Measurements from ENCODE around the gene STRN. TPM values are rescaled to one million over a fixed set of nuclear protein-coding genes. Genes with fewer than 3 reads are reported as not detected.
"Not testable (repeated sequence)": the region's sequence is repeated elsewhere in the genome, so short reads cannot be mapped to it uniquely, and the experiment has no call there.

STRN gene
- total RNA-seq, 1 donor from 2014 or later = 28.8 TPM

GRCh38 chr2:36849265-36849664 lies 117.1 kb downstream of the STRN start:
- H3K27me3 Mint-ChIP-seq (ENCODE audit: insufficient read depth) = no peaks in the 10 kb centered on the region
- no peak overlapping the region for H3K27ac Mint-ChIP-seq
- no peaks in the 10 kb centered on the region for H3K4me1 Mint-ChIP-seq (ENCODE audit: low read depth)
- intact Hi-C loops (cut with micrococcal nuclease) = no loop called here
- no peaks in the 10 kb centered on the region for H3K9me3 Mint-ChIP-seq
- no peak overlapping the region for H3K4me3 Mint-ChIP-seq
- H3K36me3 Mint-ChIP-seq (ENCODE audit: low read depth) = peaks cover 18% of the 10 kb centered on the region
- DNase-seq (ENCODE audit: low spot score) = no peak

DNA sequence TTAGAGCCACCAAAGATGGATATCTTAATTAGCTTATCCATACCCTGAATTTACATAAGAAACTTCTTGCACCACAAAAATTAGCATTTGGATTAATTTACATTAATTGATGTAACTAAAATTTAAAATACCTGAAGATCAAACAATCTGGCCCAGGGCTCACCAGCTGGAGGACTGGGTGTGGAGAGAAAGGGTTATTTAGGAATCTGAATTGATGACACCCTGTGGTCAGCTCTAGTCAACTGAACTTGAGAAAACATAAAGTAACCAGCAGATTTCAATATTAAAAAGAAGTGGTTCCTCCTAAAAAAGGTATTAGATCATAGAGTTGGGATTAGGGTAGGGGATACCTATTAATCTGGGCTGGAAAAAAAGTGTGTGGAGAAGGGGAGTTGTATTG lies 122.5 kb downstream of the STRN start:
- Mint-ChIP-seq H3K27ac (no peak overlapping the region), H3K27me3 (ENCODE audit: insufficient read depth) (no peaks in the 10 kb centered on the region)
- DNase-seq (ENCODE audit: low spot score) = no peak

GRCh38 chr2:36839976-36840617 lies 126.2 kb downstream of the STRN start:
- DNase-seq (ENCODE audit: low spot score) = no peak
- Mint-ChIP-seq H3K27me3 (ENCODE audit: insufficient read depth) (no peaks in the 10 kb centered on the region), H3K4me3 (no peak overlapping the region), H3K36me3 (ENCODE audit: low read depth) (peaks cover 6% of the 10 kb centered on the region), H3K27ac (no peak overlapping the region), H3K4me1 (ENCODE audit: low read depth) (peaks cover 6% of the 10 kb centered on the region), H3K9me3 (no peaks in the 10 kb centered on the region)
- intact Hi-C loops (cut with micrococcal nuclease) = no loop called here

More for the DNA sequence above, 122.5 kb downstream of the STRN start:
- Mint-ChIP-seq H3K36me3 (ENCODE audit: low read depth) (peaks cover 11% of the 10 kb centered on the region), H3K4me1 (ENCODE audit: low read depth) (no peaks in the 10 kb centered on the region), H3K4me3 (no peak overlapping the region), H3K9me3 (no peaks in the 10 kb centered on the region)
- intact Hi-C loops (cut with micrococcal nuclease) = no loop called here

DNA sequence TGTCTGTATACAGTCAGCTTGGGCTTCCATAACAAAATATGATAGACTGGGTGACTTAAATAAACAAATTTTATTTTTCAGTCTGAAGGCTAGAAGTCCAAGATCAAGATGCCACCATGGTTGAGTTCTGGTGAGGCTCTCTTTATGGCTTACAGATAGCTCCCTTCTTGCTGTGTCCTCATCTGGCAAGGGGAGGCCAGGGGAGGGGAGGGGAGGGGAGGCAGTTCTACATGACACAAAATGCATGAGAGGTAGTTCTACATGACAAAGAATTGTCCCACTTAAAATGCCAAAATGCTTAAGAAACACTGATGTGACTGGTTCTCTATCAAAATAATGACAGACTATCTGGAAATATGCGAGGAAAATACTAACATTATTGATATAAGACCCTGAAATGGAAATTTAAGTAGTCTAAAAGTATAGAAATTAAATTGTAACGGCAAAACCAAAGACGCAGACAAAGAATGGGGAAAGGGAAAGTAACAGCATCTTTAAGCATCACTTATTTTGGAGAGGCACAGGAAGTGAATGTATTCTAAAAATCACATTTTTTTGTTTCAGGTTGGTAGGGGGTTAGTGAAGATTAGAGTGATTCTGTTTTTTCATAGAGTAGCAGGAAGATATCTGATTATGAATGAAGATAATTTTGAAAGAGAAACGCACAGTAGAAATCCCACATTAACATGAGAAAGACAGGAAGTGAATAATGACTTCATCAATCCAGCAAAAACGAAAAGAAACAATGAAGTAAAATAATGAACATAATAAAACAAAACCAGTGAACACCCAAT lies 131.4 kb downstream of the STRN start:
- peaks cover 2% of the 10 kb centered on the region for H3K27me3 Mint-ChIP-seq (ENCODE audit: insufficient read depth)
- no peaks in the 10 kb centered on the region for H3K36me3 Mint-ChIP-seq (ENCODE audit: low read depth)
- H3K27ac Mint-ChIP-seq = no peak overlapping the region
- H3K9me3 Mint-ChIP-seq = no peaks in the 10 kb centered on the region
- DNase-seq (ENCODE audit: low spot score) = no peak
- H3K4me1 Mint-ChIP-seq (ENCODE audit: low read depth) = peaks cover 10% of the 10 kb centered on the region
- no peak overlapping the region for H3K4me3 Mint-ChIP-seq
- intact Hi-C loops (cut with micrococcal nuclease) = no loop called here

- no peak overlapping the region for H3K27ac Mint-ChIP-seq
Observed at GRCh38 chr2:36834203-36834602, 132.1 kb downstream of the STRN start.

DNA sequence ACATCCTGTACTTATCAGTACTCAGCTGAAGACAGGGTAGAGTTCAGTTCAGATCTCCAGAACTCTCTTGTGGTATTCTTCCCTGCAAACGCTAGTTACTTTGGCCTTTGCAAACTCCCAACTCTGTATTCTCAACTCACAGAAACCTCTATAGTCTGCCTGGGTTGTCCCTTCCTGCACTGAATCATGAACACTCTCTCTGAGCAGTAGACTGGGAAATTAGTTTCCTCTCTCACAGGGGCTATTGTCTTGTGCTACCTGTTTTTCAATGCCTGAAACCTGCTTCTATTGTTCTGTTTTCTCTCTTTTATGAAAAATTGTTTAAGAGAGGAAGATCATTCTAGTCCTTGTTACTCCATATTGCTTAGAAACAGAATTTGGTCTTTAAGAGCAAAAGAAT lies 135.2 kb downstream of the STRN start:
- DNase-seq (ENCODE audit: low spot score) = no peak
- Mint-ChIP-seq H3K9me3 (no peaks in the 10 kb centered on the region), H3K4me3 (no peak overlapping the region), H3K27me3 (ENCODE audit: insufficient read depth) (peaks cover 9% of the 10 kb centered on the region), H3K36me3 (ENCODE audit: low read depth) (no peaks in the 10 kb centered on the region), H3K27ac (no peak overlapping the region), H3K4me1 (ENCODE audit: low read depth) (peaks cover 10% of the 10 kb centered on the region)
- intact Hi-C loops (cut with micrococcal nuclease) = no loop called here

More at GRCh38 chr2:36834203-36834602, 132.1 kb downstream of the STRN start:
- H3K36me3 Mint-ChIP-seq (ENCODE audit: low read depth) = no peaks in the 10 kb centered on the region
- H3K4me1 Mint-ChIP-seq (ENCODE audit: low read depth) = peaks cover 10% of the 10 kb centered on the region
- no peak for DNase-seq (ENCODE audit: low spot score)
- H3K9me3 Mint-ChIP-seq = no peaks in the 10 kb centered on the region
- intact Hi-C loops (cut with micrococcal nuclease) = no loop called here
- no peak overlapping the region for H3K4me3 Mint-ChIP-seq
- H3K27me3 Mint-ChIP-seq (ENCODE audit: insufficient read depth) = peaks cover 2% of the 10 kb centered on the region

GRCh38 chr2:36824683-36825082 lies 141.7 kb downstream of the STRN start:
- DNase-seq (ENCODE audit: low spot score); H3K27me3 Mint-ChIP-seq (ENCODE audit: insufficient read depth); H3K4me1 Mint-ChIP-seq (ENCODE audit: low read depth); H3K9me3 Mint-ChIP-seq; H3K36me3 Mint-ChIP-seq (ENCODE audit: low read depth); H3K27ac Mint-ChIP-seq; intact Hi-C loops (cut with micrococcal nuclease); H3K4me3 Mint-ChIP-seq: not testable (repeated sequence)

DNA sequence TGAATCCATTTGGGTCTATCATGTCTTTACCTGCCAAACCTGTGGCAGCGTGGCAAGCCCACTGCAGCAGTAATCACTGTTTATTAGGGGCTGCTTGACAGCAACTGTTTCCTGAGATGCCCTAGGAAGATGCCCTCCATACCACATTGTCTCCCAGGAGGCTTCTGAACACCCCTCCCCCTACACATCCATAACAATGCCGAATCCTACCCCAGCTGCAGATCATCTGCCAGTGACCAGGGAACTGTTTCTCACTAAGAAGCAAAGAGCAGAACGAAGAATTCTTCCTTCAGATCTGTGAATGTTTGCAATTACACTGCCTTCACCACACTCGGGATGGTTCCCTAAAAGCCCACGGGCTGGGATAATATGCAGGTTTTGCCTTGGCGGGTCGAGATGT lies 142.1 kb downstream of the STRN start:
- DNase-seq (ENCODE audit: low spot score) = no peak
- Mint-ChIP-seq H3K36me3 (ENCODE audit: low read depth) (no peaks in the 10 kb centered on the region), H3K27me3 (ENCODE audit: insufficient read depth) (peaks cover 10% of the 10 kb centered on the region), H3K9me3 (no peaks in the 10 kb centered on the region), H3K27ac (no peak overlapping the region), H3K4me1 (ENCODE audit: low read depth) (no peaks in the 10 kb centered on the region), H3K4me3 (no peak overlapping the region)
- intact Hi-C loops (cut with micrococcal nuclease) = no loop called here

GRCh38 chr2:36823862-36824261 lies 142.5 kb downstream of the STRN start:
- Mint-ChIP-seq H3K36me3 (ENCODE audit: low read depth) (no peaks in the 10 kb centered on the region), H3K4me1 (ENCODE audit: low read depth) (no peaks in the 10 kb centered on the region), H3K27ac (no peak overlapping the region)

GRCh38 chr2:36820942-36821605 lies 145.3 kb downstream of the STRN start:
- H3K27me3 Mint-ChIP-seq (ENCODE audit: insufficient read depth) = peaks cover 2% of the 10 kb centered on the region
- no peak for DNase-seq (ENCODE audit: low spot score)
- no peaks in the 10 kb centered on the region for H3K4me1 Mint-ChIP-seq (ENCODE audit: low read depth)
- no peaks in the 10 kb centered on the region for H3K9me3 Mint-ChIP-seq
- H3K36me3 Mint-ChIP-seq (ENCODE audit: low read depth) = no peaks in the 10 kb centered on the region
- no peak overlapping the region for H3K27ac Mint-ChIP-seq
- intact Hi-C loops (cut with micrococcal nuclease) = no loop called here
- no peak overlapping the region for H3K4me3 Mint-ChIP-seq

More at GRCh38 chr2:36823862-36824261, 142.5 kb downstream of the STRN start:
- H3K4me3 Mint-ChIP-seq = no peak overlapping the region
- H3K27me3 Mint-ChIP-seq (ENCODE audit: insufficient read depth) = peaks cover 10% of the 10 kb centered on the region
- intact Hi-C loops (cut with micrococcal nuclease) = no loop called here
- no peaks in the 10 kb centered on the region for H3K9me3 Mint-ChIP-seq
- no peak for DNase-seq (ENCODE audit: low spot score)

GRCh38 chr2:36819095-36819711 lies 147.1 kb downstream of the STRN start:
- H3K4me3 Mint-ChIP-seq = no peak overlapping the region
- no peaks in the 10 kb centered on the region for H3K9me3 Mint-ChIP-seq
- H3K36me3 Mint-ChIP-seq (ENCODE audit: low read depth) = no peaks in the 10 kb centered on the region
- no peak overlapping the region for H3K27ac Mint-ChIP-seq
- H3K4me1 Mint-ChIP-seq (ENCODE audit: low read depth) = no peaks in the 10 kb centered on the region
- intact Hi-C loops (cut with micrococcal nuclease) = no loop called here
- no peak for DNase-seq (ENCODE audit: low spot score)
- peaks cover 2% of the 10 kb centered on the region for H3K27me3 Mint-ChIP-seq (ENCODE audit: insufficient read depth)

DNA sequence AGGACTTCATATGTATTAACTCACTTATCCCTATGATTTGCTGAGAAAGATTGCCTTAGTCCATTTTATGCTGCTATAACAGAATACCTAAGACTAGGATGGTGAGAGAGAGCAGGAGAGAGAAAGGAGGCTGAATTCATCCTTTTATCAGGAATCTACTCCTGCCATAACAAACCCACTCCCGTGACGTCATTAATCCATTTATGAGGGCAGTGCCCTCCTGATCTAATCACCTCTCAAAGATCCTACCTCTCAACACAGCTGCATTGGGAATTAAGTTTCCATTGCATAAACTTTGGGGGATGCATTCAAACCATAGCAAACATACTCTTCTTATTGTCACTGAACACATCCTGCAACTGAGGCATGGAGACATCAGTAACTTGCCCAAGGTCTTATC lies 147.8 kb downstream of the STRN start:
- H3K4me1 Mint-ChIP-seq (ENCODE audit: low read depth) = no peaks in the 10 kb centered on the region
- no peaks in the 10 kb centered on the region for H3K36me3 Mint-ChIP-seq (ENCODE audit: low read depth)
- no peak overlapping the region for H3K27ac Mint-ChIP-seq
- H3K27me3 Mint-ChIP-seq (ENCODE audit: insufficient read depth) = peaks cover 2% of the 10 kb centered on the region
- no peak overlapping the region for H3K4me3 Mint-ChIP-seq
- no peaks in the 10 kb centered on the region for H3K9me3 Mint-ChIP-seq
- intact Hi-C loops (cut with micrococcal nuclease) = no loop called here
- DNase-seq (ENCODE audit: low spot score) = no peak

- H3K4me3 Mint-ChIP-seq = no peak overlapping the region
- H3K36me3 Mint-ChIP-seq (ENCODE audit: low read depth) = no peaks in the 10 kb centered on the region
- no peaks in the 10 kb centered on the region for H3K27me3 Mint-ChIP-seq (ENCODE audit: insufficient read depth)
- DNase-seq (ENCODE audit: low spot score) = no peak
- H3K27ac Mint-ChIP-seq = no peak overlapping the region
- H3K9me3 Mint-ChIP-seq = no peaks in the 10 kb centered on the region
- H3K4me1 Mint-ChIP-seq (ENCODE audit: low read depth) = no peaks in the 10 kb centered on the region
- intact Hi-C loops (cut with micrococcal nuclease) = no loop called here
Observed at GRCh38 chr2:36812196-36812595, 154.1 kb downstream of the STRN start.

Measured in activated T-helper 1 cell treated with anti-CD3 and anti-CD28 coated beads, Interleukin-12 subunit alpha, Interleukin-12 subunit beta, Interleukin-2, Interleukin-4 antibody, amounts not matched to agents 30 ng/mL and 10 ng/mL and 1 ng/mL, durations not matched to agents 14 hours and 24 hours and 36 hours (primary cell).